Activated CD8-positive, alpha-beta memory T cell treated with anti-CD3 and anti-CD28 coated beads, Interleukin-2, amount 50 U/mL, for 48 hours (primary cell): ENCODE results near the gene NPW.

Experiments
- DNase-seq: peaks from one replicate; pipeline ENCODE4 v3.0.0-alpha.2; 2020

The NPW gene

GRCh38 chr16:2037115-2037514, 17.5 kb downstream of the NPW start:
- DNase-seq, result no peak

DNA sequence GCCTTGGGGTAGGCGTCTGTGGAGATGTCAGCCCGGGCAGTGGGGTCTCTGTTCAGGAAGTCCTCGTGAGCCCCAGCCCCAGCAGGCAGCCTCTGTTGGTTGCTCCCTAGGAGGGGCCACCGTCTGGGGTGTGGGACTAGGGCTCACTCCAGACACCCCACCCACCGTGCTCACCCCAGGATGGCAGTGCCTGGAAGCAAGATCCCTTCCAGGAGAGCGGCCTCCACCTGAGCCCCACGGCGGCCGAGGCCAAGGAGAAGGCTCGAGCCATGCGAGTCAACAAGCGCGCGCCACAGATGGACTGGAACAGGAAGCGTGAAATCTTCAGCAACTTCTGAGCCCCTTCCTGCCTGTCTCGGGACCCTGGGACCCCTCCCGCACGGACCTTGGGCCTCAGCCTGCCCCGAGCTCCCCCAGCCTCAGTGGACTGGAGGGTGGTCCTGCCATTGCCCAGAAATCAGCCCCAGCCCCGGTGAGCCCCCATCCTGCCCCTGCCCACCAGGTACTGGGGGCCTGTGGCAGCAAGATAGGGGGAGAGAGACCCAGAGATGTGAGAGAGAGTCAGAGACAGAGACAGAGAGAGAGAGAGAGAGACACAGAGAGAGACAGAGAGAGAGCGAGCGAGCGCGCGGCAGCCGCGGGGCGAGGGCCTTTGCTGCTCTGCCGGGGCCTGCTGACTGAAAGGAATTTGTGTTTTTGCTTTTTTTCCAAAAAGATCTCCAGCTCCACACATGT, 18.2 kb downstream of the NPW start:
- DNase-seq, result no peak

DNA sequence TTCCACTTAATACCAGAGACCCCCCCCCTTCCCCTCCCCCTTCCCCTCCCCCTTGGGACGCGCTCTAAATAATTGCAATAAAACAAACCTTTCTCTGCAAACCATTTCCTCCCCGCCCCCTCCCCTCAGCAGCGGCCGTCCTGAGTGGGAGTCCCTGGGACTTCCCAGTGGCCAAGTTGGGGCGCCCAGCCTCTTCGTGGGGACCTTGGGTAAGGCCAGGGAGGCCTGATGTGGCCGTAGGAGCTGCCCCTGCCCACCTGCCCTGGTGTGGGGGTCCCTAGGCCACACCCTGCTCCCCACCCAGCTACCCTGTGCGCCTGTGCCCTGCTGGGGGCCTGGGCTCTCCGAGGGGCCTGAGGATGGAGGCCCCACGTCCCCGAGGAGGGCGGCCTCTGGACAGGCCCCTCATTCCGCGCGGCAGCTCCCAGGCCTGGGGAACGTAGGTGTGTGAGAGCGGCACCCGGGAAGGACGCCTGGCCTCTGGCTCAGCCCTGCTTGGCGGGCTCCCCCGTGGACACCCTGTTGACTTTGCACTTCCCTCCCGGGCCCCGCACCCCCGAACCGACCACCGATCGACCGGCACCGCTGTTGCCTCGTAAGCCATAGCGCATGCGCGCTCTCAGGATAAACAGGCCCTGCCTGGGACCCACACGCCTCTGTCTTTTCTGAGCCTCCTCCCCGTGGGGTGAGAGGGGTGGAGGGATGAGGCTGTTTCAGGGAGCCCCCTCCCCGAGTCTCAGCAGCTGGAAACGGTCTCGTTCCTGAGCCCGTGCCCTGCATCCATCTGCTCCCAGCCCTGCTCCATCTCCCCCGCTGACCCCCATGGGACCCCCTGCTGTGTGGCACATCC, 19.0 kb downstream of the NPW start:
- DNase-seq, result no peak

DNA sequence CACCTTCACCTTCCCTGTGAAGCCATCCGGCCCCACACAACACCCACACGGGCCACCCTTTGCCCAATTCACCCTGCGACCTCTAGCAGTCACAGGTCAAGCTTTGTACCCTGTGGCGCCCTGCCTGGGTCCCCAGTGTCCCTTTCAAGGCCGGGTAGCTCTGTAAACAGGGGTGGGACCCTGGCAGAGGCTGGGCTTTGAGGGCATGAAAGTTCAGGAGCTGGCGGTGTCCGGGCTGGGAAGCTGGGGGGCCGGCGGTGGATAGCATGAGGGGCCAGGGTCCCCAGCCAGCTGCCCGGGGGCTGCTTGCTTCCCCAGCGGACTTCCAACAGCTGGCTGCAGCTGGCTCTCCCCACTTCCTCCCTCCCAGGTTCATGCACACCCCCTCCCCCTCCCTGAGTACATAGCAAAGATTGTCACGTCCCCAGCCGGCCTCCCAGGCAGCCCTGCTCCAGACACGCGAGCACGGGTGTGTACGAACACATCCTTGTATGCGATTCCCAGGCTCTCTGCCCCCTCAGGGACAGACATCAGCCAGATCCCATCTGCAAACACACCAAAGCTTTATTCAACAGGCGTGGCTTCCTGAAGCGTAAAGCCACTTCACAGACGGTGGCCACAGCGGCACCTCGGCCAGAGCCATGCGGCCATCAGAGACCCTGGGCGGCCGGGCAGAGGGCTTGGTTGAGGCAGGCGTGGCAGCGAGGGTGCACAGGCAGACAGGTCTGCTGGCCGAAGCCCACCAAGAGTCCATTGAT, 19.9 kb downstream of the NPW start:
- no peak for DNase-seq

- no peak for DNase-seq
Measured at GRCh38 chr16:2040041-2040786, 20.6 kb downstream of the NPW start.

GRCh38 chr16:2040787-2041522, 21.4 kb downstream of the NPW start:
- DNase-seq, result no peak

DNA sequence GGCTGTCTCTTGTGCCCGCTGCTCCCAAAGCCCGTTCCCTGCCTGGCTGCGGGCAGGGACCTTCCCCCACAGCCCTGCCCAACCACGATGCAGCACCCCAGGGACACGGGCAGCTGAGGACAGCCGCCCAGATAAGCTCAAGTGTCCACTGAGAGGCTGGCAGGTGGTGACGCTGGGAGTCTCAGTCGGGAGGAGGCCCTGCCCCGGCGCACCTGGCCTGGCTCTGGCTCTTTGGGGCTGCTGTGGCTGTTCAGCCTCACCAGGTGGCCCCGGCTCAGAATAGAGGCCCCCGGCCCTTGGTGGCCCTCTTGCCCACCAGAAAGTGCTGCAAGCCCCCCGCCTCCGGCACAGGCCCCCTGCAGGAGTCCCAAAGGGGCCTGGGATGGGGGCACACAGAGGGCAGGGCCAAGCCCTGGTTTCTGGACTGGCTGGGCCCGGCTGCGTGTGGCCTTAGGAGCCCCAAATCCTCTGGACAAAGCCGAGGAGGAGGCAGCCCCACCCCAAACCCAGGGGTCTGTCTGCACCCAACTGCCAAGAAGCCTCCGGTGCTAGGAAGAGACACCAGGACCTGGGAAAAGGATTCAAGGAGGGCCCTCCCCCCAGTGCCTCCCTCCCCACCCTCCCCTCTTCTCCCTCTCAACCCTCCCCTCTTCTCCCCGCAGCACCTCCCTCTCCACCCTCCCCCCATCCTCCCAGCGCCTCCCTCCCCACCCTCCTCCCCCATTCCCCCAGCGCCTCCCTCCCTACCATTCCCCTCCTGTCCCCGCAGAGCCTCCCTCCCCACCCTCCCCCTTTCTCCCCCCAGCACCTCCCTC, 22.8 kb downstream of the NPW start:
- DNase-seq, result no peak

DNA sequence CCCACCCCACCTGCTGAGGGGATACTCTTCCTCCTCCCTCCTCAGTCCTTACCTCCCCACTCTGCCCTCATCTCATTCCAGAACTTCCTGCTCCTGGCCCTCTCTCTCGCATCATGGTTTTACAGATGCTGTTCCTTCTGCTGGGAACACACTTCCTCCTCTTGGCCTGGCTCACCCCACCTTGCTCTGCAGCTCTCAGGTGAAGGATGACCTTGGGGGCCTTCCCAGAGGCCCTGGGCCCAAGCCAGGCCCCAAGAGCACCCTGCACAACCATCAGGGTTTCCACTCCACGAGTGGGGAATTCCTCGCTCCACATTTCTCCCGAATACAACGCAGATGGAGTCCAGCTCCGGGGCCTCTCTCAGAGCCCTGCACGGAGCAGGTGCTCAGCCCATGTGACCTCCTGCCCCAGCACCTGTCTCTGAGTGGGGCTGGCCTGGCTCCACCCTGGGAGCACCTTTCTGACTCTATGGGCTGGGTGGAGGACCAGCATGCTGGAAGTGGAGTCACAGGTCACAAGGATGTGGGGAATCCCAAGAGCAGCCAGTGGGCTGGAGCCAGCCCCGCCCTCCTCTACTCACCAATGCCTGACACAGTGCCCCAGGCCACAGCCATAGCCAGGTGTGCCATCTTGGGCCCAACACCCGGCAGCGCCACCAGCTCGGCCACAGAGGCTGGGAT, 23.5 kb downstream of the NPW start:
- no peak for DNase-seq

- DNase-seq, result no peak
Measured at GRCh38 chr16:2043667-2044451, 24.3 kb downstream of the NPW start.

- DNase-seq, result no peak
Measured at GRCh38 chr16:2044541-2044940, 25.0 kb downstream of the NPW start.

- DNase-seq, result no peak
Measured at GRCh38 chr16:2045965-2046892, 26.6 kb downstream of the NPW start.

DNA sequence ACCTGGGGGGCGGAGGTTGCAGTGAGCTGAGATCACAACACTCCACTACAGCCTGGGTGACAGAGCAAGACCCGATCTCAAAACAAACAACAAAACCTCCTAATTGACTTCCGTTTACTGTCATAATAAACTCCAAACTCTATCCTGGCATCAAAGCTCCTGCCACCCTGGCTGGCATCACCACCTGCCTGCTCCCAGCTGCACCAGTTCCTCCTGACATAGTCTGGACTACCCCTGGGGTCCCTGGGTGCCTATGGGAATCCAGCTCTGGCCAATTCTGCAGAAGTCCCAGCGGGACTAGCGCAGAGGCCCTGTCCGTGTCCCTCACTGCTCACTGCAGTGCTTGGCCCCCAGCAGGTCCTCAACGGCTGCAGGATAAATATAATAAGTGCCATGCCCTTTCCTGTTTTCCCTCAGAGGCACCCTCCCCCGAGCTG, 27.3 kb downstream of the NPW start:
- DNase-seq, result no peak

GRCh38 chr16:2047330-2048115, 27.9 kb downstream of the NPW start, which contains the start of the genes NTHL1 and TSC2:
Gene NTHL1, minus strand, starts transcription at chr16:2047834. Its CDS starts 11 bp downstream, at chr16:2047823.
Gene TSC2, plus strand, starts transcription at chr16:2047985. Its CDS starts 631 bp downstream, at chr16:2048616.
- DNase-seq, result peak; percentile 96

DNA sequence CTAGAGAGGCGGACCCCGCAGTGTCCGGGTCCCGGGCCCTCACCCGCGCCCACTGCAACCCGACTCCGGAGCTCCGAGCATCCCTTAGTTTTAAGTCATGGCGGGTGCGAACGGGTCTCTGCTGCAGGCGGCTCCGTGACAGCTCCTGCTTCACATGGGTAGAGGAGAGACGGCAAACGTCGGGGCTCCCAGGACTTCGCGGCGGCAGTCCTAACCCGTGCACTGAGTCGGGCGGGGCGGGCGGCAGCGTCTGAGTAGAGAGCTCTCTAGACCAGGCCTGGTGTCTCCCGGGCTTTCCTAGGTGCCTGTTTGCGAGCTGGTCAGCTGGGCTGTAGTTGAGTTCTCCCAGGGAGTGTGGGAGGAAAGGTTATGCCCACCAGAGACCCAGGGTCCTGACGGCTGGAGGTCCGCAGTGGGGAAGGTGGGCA, 28.5 kb downstream of the NPW start:
- DNase-seq, result no peak

DNA sequence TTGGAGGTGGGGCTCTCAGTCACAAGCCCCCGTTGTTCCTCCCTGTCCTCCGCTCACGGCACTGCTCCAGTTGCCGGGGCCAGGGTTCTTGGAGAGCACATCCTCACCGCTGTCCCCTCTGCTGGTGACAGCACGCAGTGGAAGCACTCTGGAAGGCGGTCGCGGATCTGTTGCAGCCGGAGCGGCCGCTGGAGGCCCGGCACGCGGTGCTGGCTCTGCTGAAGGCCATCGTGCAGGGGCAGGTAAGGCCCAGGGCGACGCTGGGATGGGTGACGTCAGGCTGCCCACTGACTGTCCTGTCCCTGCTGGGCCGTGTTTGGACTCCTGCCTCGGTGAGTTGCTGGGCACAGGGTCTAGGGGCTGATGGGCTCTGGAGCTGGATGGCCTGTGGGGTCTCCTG, 33.6 kb downstream of the NPW start:
- no peak for DNase-seq

DNA sequence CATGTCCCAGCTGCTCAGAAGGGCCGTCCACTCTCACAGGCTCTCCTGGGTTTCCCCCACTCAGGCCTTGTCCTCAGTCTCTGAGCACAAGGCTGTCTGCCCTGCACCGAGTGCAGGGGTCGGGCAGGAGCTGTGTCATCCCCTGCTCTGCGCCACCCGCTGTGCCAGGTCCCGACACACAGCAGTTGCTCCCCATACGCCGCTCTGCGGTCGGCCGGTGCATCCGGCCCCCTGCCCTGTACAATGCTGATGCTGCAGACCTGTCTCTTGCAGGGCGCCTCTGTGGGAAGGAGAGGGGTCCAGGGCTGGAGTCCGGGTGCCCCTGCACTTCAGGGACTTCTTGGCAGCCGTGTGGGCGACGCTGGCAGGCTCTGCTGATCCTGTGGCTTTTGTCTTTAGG, 34.3 kb downstream of the NPW start:
- DNase-seq, result no peak

- no peak for DNase-seq
Measured at GRCh38 chr16:2054543-2055245, 35.1 kb downstream of the NPW start.
